ENCODE data around the gene BBS9. TPM values are rescaled to one million over a fixed set of nuclear protein-coding genes. Genes with fewer than 3 reads are reported as not detected.

BBS9 gene
- total and polyA plus RNA-seq, 2 donors (not counting 3 experiments of a cell fraction or from before 2014, with no cell fraction given), result 5.7 to 17.4 TPM

- POLR2A ChIA-PET, result no interaction called here
- no peak overlapping the region for H3K4me2 ChIP-seq (ENCODE audit: insufficient read depth, low read length)
- dilution Hi-C loops (cut with MboI; ENCODE audit: extremely low pct_ligation_motif_present, low sequenced_read_pairs), result no loop called here
- FAIRE-seq (no peak), DNase-seq (ENCODE audit: low read depth, low spot score) (no peak)
- H3K79me2 ChIP-seq (ENCODE audit: control insufficient read depth, insufficient read depth, low read length), result no peaks in the 10 kb centered on the region
- no peak overlapping the region for H3K4me3 ChIP-seq (replicated peaks in 1 of 3; ENCODE audit: insufficient read depth in 1 of 3, low read depth in 1 of 3, low read length in 3 of 3)
- no peaks in the 10 kb centered on the region for H3K4me1 ChIP-seq (ENCODE audit: control insufficient read depth, extremely low read depth, insufficient read depth, low read length)
- no peak overlapping the region for H2AFZ ChIP-seq (ENCODE audit: low read depth, low read length)
- no peaks in the 10 kb centered on the region for H3K9me1 ChIP-seq (replicated peaks; ENCODE audit: control insufficient read depth, extremely low read depth, insufficient read depth, low read length)
- no peaks in the 10 kb centered on the region for H3K27me3 ChIP-seq (ENCODE audit: control insufficient read depth in 2 of 2, insufficient read depth in 2 of 2, low read length in 2 of 2)
- no peaks in the 10 kb centered on the region for H3K36me3 ChIP-seq (ENCODE audit: control insufficient read depth in 2 of 2, extremely low read depth in 1 of 2, insufficient read depth in 2 of 2, low read length in 2 of 2)
- no peak for TF ChIP-seq POLR2AphosphoS5 (IDR thresholded peaks at IDR 0.05; ENCODE audit: insufficient read depth, low read depth, low read length)
- TF ChIP-seq POLR2A (IDR thresholded peaks at IDR 0.05; ENCODE audit: low read depth, low read length), result no peak
- TF ChIP-seq MAX (IDR thresholded peaks at IDR 0.05; ENCODE audit: insufficient read depth, insufficient read length), result no peak
- TF ChIP-seq MYC (IDR thresholded peaks at IDR 0.05; ENCODE audit: low read depth, low read length), result no peak
- TF ChIP-seq FOS (IDR thresholded peaks at IDR 0.05; ENCODE audit: borderline replicate concordance, insufficient read depth, low read length), result no peak
- TF ChIP-seq CTCF (IDR thresholded peaks at IDR 0.05; ENCODE audit: extremely low read depth in 1 of 2, insufficient read depth in 1 of 2, low read depth in 1 of 2, low read length in 2 of 2), result no peak
- TF ChIP-seq JUN (IDR thresholded peaks at IDR 0.05; ENCODE audit: borderline replicate concordance, insufficient read depth, insufficient read length, low read depth), result no peak
- TF ChIP-seq EZH2 (IDR thresholded peaks at IDR 0.05; ENCODE audit: borderline replicate concordance, low read depth, low read length, severe bottlenecking), result no peak
- no peak for TF ChIP-seq GATA2 (IDR thresholded peaks at IDR 0.05; ENCODE audit: insufficient read depth, insufficient read length, low read depth, low read length)
- BruUV-seq (replicated peaks), result no TSS peak
- H4K20me1 ChIP-seq (replicated peaks; ENCODE audit: control insufficient read depth, extremely low read depth, insufficient read depth, low read length), result no peaks in the 10 kb centered on the region
- no peaks in the 10 kb centered on the region for H3K9me3 ChIP-seq (replicated peaks; ENCODE audit: control insufficient read depth, insufficient read depth, low read length)
- H3K9ac ChIP-seq (replicated peaks; ENCODE audit: extremely low read depth, insufficient read depth, low read length), result no peak overlapping the region
- intact Hi-C loops (cut with micrococcal nuclease), result no loop called here
- no peak overlapping the region for H3K27ac ChIP-seq (ENCODE audit: insufficient read depth, low read depth, low read length)
- CTCF ChIA-PET, result no interaction called here
Observed at GRCh38 chr7:33643530-33643929, 514.2 kb downstream of the BBS9 start.

Measured in endothelial cell of umbilical vein (primary cell).